ENCODE results near the gene OR2C3. TPM values are rescaled to one million over a fixed set of nuclear protein-coding genes. Genes with fewer than 3 reads are reported as not detected.
A peak's percentile ranks its signal among the peaks of the same experiment; 100 is the strongest.
"Not testable (repeated sequence)": the region's sequence is repeated elsewhere in the genome, so short reads cannot be mapped to it uniquely, and the experiment has no call there.

The OR2C3 gene
- total RNA-seq, 3 donors from 2014 or later (not counting 1 experiment from before 2014, with no cell fraction given), result not detected

DNA sequence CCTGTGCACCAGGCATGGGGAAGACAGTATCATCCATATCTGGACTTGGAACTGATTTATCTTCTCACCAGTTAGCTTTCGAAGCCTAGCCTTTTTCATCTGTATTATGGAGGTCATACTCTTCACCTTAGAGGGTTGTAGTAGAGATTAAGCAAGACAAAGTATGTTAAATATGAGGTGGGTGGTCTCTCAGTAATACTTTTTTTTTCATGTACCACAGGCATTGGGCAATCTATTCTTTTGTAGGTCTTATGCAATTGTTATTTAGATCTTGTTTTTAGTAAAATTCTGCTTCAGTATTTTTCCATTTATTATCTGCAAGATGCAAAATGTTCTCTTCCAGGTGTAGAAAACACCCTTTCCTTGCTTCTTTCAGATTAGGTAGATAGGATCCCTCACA, 43.1 kb downstream of the OR2C3 start:
- Mint-ChIP-seq H3K4me3 (no peak overlapping the region), H3K9me3 (no peaks in the 10 kb centered on the region)
- H3K9me3 ChIP-seq (ENCODE audit: control insufficient read depth, insufficient read depth, low read length), result no peaks in the 10 kb centered on the region

GRCh38 chr1:247491328-247491727, 44.9 kb downstream of the OR2C3 start:
- ATAC-seq (peak in 1 of 3 donors; percentile 20), DNase-seq (no peak)
- Mint-ChIP-seq H3K27me3 (ENCODE audit: low read depth in 2 of 2) (peaks cover 27 to 30% of the 10 kb centered on the region in 2 donors), H3K36me3 (no peaks in the 10 kb centered on the region), H3K9me3 (no peaks in the 10 kb centered on the region), H3K4me3 (no peak overlapping the region), H3K27ac (no peak overlapping the region), H3K4me1 (peaks cover 0 to 7% of the 10 kb centered on the region in 2 donors)
- Histone ChIP-seq H3K4me3 (ENCODE audit: low read length) (no peak overlapping the region), H3K27me3 (ENCODE audit: control insufficient read depth, insufficient read depth, low read length) (no peaks in the 10 kb centered on the region), H3K4me1 (ENCODE audit: control insufficient read depth, insufficient read depth, low read length) (no peaks in the 10 kb centered on the region), H3K36me3 (ENCODE audit: control insufficient read depth, insufficient read depth, low read length) (no peaks in the 10 kb centered on the region), H3K9me3 (ENCODE audit: control insufficient read depth, insufficient read depth, low read length) (no peaks in the 10 kb centered on the region), H3K27ac (ENCODE audit: low read length) (no peak overlapping the region)
- WGBS (ENCODE audit: insufficient coverage), result 56% methylated on average over 12 of the region's 12 CpGs
- no peak for TF ChIP-seq CTCF (IDR thresholded peaks at IDR 0.05)
- intact Hi-C loops (cut with micrococcal nuclease), result no loop called here

More for the DNA sequence above, 43.1 kb downstream of the OR2C3 start:
- ATAC-seq (no peak), DNase-seq (no peak)
- Mint-ChIP-seq H3K36me3 (no peaks in the 10 kb centered on the region), H3K27me3 (ENCODE audit: low read depth in 2 of 2) (peaks cover 21 to 24% of the 10 kb centered on the region in 2 donors), H3K27ac (no peak overlapping the region), H3K4me1 (peaks cover 0 to 7% of the 10 kb centered on the region in 2 donors)
- Histone ChIP-seq H3K4me1 (ENCODE audit: control insufficient read depth, insufficient read depth, low read length) (no peaks in the 10 kb centered on the region), H3K27ac (ENCODE audit: low read length) (no peak overlapping the region), H3K4me3 (ENCODE audit: low read length) (no peak overlapping the region), H3K36me3 (ENCODE audit: control insufficient read depth, insufficient read depth, low read length) (no peaks in the 10 kb centered on the region), H3K27me3 (ENCODE audit: control insufficient read depth, insufficient read depth, low read length) (no peaks in the 10 kb centered on the region)
- no CpG with 5 or more reads among the region's 1 CpG for WGBS (ENCODE audit: insufficient coverage)
- TF ChIP-seq CTCF (IDR thresholded peaks at IDR 0.05), result no peak
- intact Hi-C loops (cut with micrococcal nuclease), result no loop called here

DNA sequence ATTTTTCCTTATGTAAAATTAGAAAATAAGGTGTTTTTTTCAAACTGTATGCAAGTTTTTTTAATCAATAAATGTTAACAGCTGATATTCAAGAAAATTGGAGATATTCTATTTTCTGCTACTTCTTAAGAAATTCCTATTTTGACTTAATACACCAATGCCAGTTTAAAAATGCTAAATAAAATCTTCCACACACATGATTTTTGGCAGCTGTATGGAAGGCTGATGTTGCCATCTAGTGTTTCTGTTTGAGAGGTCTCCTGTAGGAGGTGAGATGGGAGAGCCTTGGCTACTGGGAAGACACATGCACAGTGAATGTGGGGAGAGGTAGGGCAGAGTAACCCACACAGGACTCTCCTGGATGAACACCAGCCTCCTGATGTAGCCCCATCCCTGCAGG, 49.2 kb downstream of the OR2C3 start:
- Mint-ChIP-seq H3K27ac (no peak overlapping the region), H3K4me3 (no peak overlapping the region), H3K4me1 (peaks cover 0 to 7% of the 10 kb centered on the region in 2 donors), H3K27me3 (ENCODE audit: low read depth in 2 of 2) (peaks cover 19 to 20% of the 10 kb centered on the region in 2 donors), H3K36me3 (no peaks in the 10 kb centered on the region), H3K9me3 (no peaks in the 10 kb centered on the region)
- Histone ChIP-seq H3K27ac (ENCODE audit: low read length) (no peak overlapping the region), H3K27me3 (ENCODE audit: control insufficient read depth, insufficient read depth, low read length) (no peaks in the 10 kb centered on the region), H3K4me3 (ENCODE audit: low read length) (no peak overlapping the region), H3K4me1 (ENCODE audit: control insufficient read depth, insufficient read depth, low read length) (no peaks in the 10 kb centered on the region), H3K9me3 (ENCODE audit: control insufficient read depth, insufficient read depth, low read length) (no peaks in the 10 kb centered on the region), H3K36me3 (ENCODE audit: control insufficient read depth, insufficient read depth, low read length) (no peaks in the 10 kb centered on the region)
- DNase-seq, result peak in 1 of 2 donors; percentile 76
- intact Hi-C loops (cut with micrococcal nuclease), result loop anchor here (1.0 kb wide), 2 partner anchors 97 to 115 kb away; no protein-coding TSS in a partner anchor
- peak; percentile 54 to 68 (median 64) for ATAC-seq
- TF ChIP-seq CTCF (IDR thresholded peaks at IDR 0.05), result peak; percentile 55

- intact Hi-C loops (cut with micrococcal nuclease), result no loop called here
- ATAC-seq, result no peak
- Histone ChIP-seq H3K4me1 (ENCODE audit: control insufficient read depth, insufficient read depth, low read length) (no peaks in the 10 kb centered on the region), H3K36me3 (ENCODE audit: control insufficient read depth, insufficient read depth, low read length) (no peaks in the 10 kb centered on the region), H3K27me3 (ENCODE audit: control insufficient read depth, insufficient read depth, low read length) (no peaks in the 10 kb centered on the region), H3K27ac (ENCODE audit: low read length) (no peak overlapping the region), H3K4me3 (ENCODE audit: low read length) (no peak overlapping the region), H3K9me3 (ENCODE audit: control insufficient read depth, insufficient read depth, low read length) (no peaks in the 10 kb centered on the region)
- Mint-ChIP-seq H3K4me3 (no peak overlapping the region), H3K9me3 (no peaks in the 10 kb centered on the region), H3K27me3 (ENCODE audit: low read depth in 2 of 2) (peaks cover 3 to 7% of the 10 kb centered on the region in 2 donors), H3K4me1 (no peaks in the 10 kb centered on the region), H3K36me3 (no peaks in the 10 kb centered on the region), H3K27ac (no peak overlapping the region)
- no peak for DNase-seq
- 100% methylated on average over 1 of the region's 1 CpG for WGBS (ENCODE audit: insufficient coverage)
- TF ChIP-seq CTCF (IDR thresholded peaks at IDR 0.05), result no peak
These were observed 53.5 kb downstream of the OR2C3 start for GRCh38 chr1:247482747-247483146.

- H3K4me3 ChIP-seq (ENCODE audit: low read length); H3K4me1 Mint-ChIP-seq; H3K27ac ChIP-seq (ENCODE audit: low read length); H3K36me3 Mint-ChIP-seq; H3K27ac Mint-ChIP-seq; DNase-seq; H3K36me3 ChIP-seq (ENCODE audit: control insufficient read depth, insufficient read depth, low read length); H3K4me1 ChIP-seq (ENCODE audit: control insufficient read depth, insufficient read depth, low read length); H3K27me3 ChIP-seq (ENCODE audit: control insufficient read depth, insufficient read depth, low read length); intact Hi-C loops (cut with micrococcal nuclease); H3K4me3 Mint-ChIP-seq; H3K27me3 Mint-ChIP-seq (ENCODE audit: low read depth in 2 of 2); H3K9me3 ChIP-seq (ENCODE audit: control insufficient read depth, insufficient read depth, low read length); ATAC-seq; H3K9me3 Mint-ChIP-seq: not testable (repeated sequence)
- 72% methylated on average over 3 of the region's 6 CpGs for WGBS (ENCODE audit: insufficient coverage)
These were observed 59.7 kb downstream of the OR2C3 start for GRCh38 chr1:247476328-247477058.
